ENCODE measurements around the gene SLAMF7. TPM values are rescaled to one million over a fixed set of nuclear protein-coding genes. Genes with fewer than 3 reads are reported as not detected.
"Not testable (repeated sequence)": the region's sequence is repeated elsewhere in the genome, so short reads cannot be mapped to it uniquely, and the experiment has no call there.

The SLAMF7 gene
- total and polyA plus RNA-seq, 2 donors (not counting 3 experiments of a cell fraction or from before 2014, with no cell fraction given): not detected

DNA sequence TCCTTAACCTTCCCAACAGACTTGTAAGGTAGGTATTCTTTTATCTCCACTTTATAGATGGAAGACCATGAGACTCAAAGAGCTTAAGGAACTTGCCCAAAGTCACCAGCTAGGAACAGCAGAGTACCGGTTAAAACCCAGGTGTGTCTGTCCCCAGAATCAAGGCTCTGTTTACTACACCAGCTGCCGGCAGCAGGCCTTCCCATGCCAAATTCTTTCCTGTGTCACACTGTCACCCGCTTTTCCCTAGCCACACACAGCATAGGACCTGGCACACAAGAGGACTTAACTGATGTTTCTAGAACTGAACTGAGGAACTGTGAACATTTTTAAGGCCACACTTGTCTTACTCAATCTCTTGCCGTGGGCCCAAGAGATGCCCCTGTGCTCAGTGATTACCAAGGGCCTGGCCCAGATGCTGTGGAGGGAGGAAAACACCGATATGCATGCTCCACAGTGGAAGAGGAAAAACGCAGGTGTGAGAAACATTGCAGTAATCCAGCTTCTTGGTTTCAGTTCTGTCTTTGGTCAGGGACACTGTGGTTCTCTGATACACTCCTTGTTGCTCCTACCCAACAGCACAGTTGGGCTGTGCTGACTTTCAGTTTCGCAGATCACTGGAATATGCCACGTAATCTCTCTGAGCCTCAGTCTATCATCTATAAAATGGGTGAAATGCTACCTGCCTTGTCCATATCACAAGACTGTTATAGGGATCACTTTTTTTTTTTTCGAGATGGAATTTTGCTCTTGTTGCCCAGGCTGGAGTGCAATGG is 43.1 kb downstream of the SLAMF7 start:
- TF ChIP-seq, protein P1, sequence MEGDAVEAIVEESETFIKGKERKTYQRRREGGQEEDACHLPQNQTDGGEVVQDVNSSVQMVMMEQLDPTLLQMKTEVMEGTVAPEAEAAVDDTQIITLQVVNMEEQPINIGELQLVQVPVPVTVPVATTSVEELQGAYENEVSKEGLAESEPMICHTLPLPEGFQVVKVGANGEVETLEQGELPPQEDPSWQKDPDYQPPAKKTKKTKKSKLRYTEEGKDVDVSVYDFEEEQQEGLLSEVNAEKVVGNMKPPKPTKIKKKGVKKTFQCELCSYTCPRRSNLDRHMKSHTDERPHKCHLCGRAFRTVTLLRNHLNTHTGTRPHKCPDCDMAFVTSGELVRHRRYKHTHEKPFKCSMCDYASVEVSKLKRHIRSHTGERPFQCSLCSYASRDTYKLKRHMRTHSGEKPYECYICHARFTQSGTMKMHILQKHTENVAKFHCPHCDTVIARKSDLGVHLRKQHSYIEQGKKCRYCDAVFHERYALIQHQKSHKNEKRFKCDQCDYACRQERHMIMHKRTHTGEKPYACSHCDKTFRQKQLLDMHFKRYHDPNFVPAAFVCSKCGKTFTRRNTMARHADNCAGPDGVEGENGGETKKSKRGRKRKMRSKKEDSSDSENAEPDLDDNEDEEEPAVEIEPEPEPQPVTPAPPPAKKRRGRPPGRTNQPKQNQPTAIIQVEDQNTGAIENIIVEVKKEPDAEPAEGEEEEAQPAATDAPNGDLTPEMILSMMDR (IDR thresholded peaks at IDR 0.05; ENCODE audit: extremely low read depth in 1 of 2, insufficient read depth in 1 of 2, low read depth in 1 of 2, low read length in 2 of 2): no peak
- TF ChIP-seq MYC (IDR thresholded peaks at IDR 0.05; ENCODE audit: low read depth, low read length) (no peak), EZH2 (IDR thresholded peaks at IDR 0.05; ENCODE audit: borderline replicate concordance, low read depth, low read length, severe bottlenecking) (no peak), JUN (IDR thresholded peaks at IDR 0.05; ENCODE audit: borderline replicate concordance, insufficient read depth, insufficient read length, low read depth) (no peak), FOS (IDR thresholded peaks at IDR 0.05; ENCODE audit: borderline replicate concordance, insufficient read depth, low read length) (no peak), GATA2 (IDR thresholded peaks at IDR 0.05; ENCODE audit: insufficient read depth, insufficient read length, low read depth, low read length) (no peak), POLR2AphosphoS5 (IDR thresholded peaks at IDR 0.05; ENCODE audit: insufficient read depth, low read depth, low read length) (no peak), POLR2A (IDR thresholded peaks at IDR 0.05; ENCODE audit: low read depth, low read length) (no peak)
- TF ChIP-seq, protein P2, sequence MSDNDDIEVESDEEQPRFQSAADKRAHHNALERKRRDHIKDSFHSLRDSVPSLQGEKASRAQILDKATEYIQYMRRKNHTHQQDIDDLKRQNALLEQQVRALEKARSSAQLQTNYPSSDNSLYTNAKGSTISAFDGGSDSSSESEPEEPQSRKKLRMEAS (IDR thresholded peaks at IDR 0.05; ENCODE audit: insufficient read depth, insufficient read length): no peak
- no peak overlapping the region for H3K4me2 ChIP-seq (ENCODE audit: insufficient read depth, low read length)
- H3K27me3 ChIP-seq (ENCODE audit: control insufficient read depth in 2 of 2, insufficient read depth in 2 of 2, low read length in 2 of 2): no peaks in the 10 kb centered on the region
- ChIA-PET POLR2A (no interaction called here), CTCF (interaction anchor here (1.4 to 1.8 kb wide), 2 partner anchors 13 to 27 kb away, joined by 3 to 6 read pairs; no protein-coding TSS in a partner anchor)
- H3K9me3 ChIP-seq (replicated peaks; ENCODE audit: control insufficient read depth, insufficient read depth, low read length): no peaks in the 10 kb centered on the region
- FAIRE-seq (no peak), DNase-seq (ENCODE audit: low read depth, low spot score) (no peak)
- H3K9ac ChIP-seq (replicated peaks; ENCODE audit: extremely low read depth, insufficient read depth, low read length): no peak overlapping the region
- no peak overlapping the region for H2AFZ ChIP-seq (ENCODE audit: low read depth, low read length)
- H4K20me1 ChIP-seq (replicated peaks; ENCODE audit: control insufficient read depth, extremely low read depth, insufficient read depth, low read length): no peaks in the 10 kb centered on the region
- H3K79me2 ChIP-seq (ENCODE audit: control insufficient read depth, insufficient read depth, low read length): no peaks in the 10 kb centered on the region
- no peaks in the 10 kb centered on the region for H3K36me3 ChIP-seq (ENCODE audit: control insufficient read depth in 2 of 2, extremely low read depth in 1 of 2, insufficient read depth in 2 of 2, low read length in 2 of 2)
- H3K27ac ChIP-seq (ENCODE audit: insufficient read depth, low read depth, low read length): no peak overlapping the region
- H3K4me3 ChIP-seq (replicated peaks in 1 of 3; ENCODE audit: insufficient read depth in 1 of 3, low read depth in 1 of 3, low read length in 3 of 3): no peak overlapping the region
- no peaks in the 10 kb centered on the region for H3K9me1 ChIP-seq (replicated peaks; ENCODE audit: control insufficient read depth, extremely low read depth, insufficient read depth, low read length)
- dilution Hi-C loops (cut with MboI; ENCODE audit: extremely low pct_ligation_motif_present, low sequenced_read_pairs) (no loop called here), intact Hi-C loops (cut with micrococcal nuclease) (loop anchor here (2.0 kb wide), 1 partner anchor 171 kb away; no protein-coding TSS in a partner anchor)
- no peaks in the 10 kb centered on the region for H3K4me1 ChIP-seq (ENCODE audit: control insufficient read depth, extremely low read depth, insufficient read depth, low read length)
- BruUV-seq (replicated peaks): no TSS peak

GRCh38 chr1:160782988-160783765 is 44.1 kb downstream of the SLAMF7 start:
- H3K4me1 ChIP-seq (ENCODE audit: control insufficient read depth, extremely low read depth, insufficient read depth, low read length); intact Hi-C loops (cut with micrococcal nuclease); H3K27me3 ChIP-seq (ENCODE audit: control insufficient read depth in 2 of 2, insufficient read depth in 2 of 2, low read length in 2 of 2); H3K9me1 ChIP-seq (replicated peaks; ENCODE audit: control insufficient read depth, extremely low read depth, insufficient read depth, low read length); BruUV-seq (replicated peaks); FAIRE-seq; H3K9ac ChIP-seq (replicated peaks; ENCODE audit: extremely low read depth, insufficient read depth, low read length); H3K36me3 ChIP-seq (ENCODE audit: control insufficient read depth in 2 of 2, extremely low read depth in 1 of 2, insufficient read depth in 2 of 2, low read length in 2 of 2); CTCF ChIA-PET; H4K20me1 ChIP-seq (replicated peaks; ENCODE audit: control insufficient read depth, extremely low read depth, insufficient read depth, low read length); POLR2A ChIA-PET; dilution Hi-C loops (cut with MboI; ENCODE audit: extremely low pct_ligation_motif_present, low sequenced_read_pairs); H3K4me3 ChIP-seq (replicated peaks in 1 of 3; ENCODE audit: insufficient read depth in 1 of 3, low read depth in 1 of 3, low read length in 3 of 3); H3K9me3 ChIP-seq (replicated peaks; ENCODE audit: control insufficient read depth, insufficient read depth, low read length); H3K27ac ChIP-seq (ENCODE audit: insufficient read depth, low read depth, low read length); H2AFZ ChIP-seq (ENCODE audit: low read depth, low read length); DNase-seq (ENCODE audit: low read depth, low spot score); H3K79me2 ChIP-seq (ENCODE audit: control insufficient read depth, insufficient read depth, low read length); H3K4me2 ChIP-seq (ENCODE audit: insufficient read depth, low read length): not testable (repeated sequence)

Data from endothelial cell of umbilical vein (primary cell).